ENCODE data around the gene GPR39.
"Not testable (repeated sequence)": the region's sequence is repeated elsewhere in the genome, so short reads cannot be mapped to it uniquely, and the experiment has no call there.

The GPR39 gene

GRCh38 chr2:132416723-132417395, at the start of gene GPR39:
Gene GPR39 (plus strand): TSS chr2:132416805.
- no peak for DNase-seq

GRCh38 chr2:132368191-132368590, 48.4 kb upstream of the GPR39 start:
- no peak for DNase-seq

DNA sequence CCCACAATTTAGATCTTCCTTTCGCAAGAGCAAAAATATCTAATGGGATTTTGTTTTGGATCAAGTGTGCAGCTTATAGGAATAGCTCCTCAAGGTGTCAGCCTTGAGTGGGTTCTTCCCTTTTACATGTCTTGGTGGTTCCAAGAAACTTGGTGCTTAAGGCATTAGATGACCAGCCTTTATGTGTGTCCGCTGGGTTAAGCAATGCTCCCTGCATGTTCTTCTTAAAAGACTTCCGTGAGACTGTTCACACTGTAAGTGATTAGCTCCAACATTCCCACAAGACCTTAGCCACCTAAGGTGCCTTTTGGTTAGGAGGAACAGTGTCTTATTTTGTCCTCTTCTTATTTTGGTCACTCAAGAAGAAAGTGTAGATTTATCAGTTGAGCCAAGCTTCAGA, 44.3 kb upstream of the GPR39 start:
- DNase-seq = no peak

GRCh38 chr2:132373391-132374135, 43.0 kb upstream of the GPR39 start:
- DNase-seq = no peak

DNA sequence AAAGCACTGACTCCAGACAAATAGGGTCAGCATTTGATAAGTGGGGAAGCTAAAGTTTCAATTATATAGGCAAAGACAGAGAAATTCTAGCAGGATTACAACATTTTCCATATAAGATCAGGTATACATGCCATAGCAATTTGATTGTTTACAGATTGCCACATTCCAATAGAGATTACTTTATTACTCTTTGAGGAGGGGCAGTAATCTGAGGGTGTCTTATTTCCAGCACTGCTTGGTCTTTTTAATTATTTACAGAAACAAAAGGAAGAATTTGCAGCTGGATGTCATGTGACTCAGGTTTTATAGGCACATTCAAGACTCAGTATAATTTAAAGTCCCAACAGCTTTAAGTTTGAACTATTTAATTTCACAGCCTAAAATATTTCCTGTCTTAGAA, 42.5 kb upstream of the GPR39 start:
- no peak for DNase-seq

- no peak for DNase-seq
Observed at GRCh38 chr2:132374551-132374950, 42.1 kb upstream of the GPR39 start.

DNA sequence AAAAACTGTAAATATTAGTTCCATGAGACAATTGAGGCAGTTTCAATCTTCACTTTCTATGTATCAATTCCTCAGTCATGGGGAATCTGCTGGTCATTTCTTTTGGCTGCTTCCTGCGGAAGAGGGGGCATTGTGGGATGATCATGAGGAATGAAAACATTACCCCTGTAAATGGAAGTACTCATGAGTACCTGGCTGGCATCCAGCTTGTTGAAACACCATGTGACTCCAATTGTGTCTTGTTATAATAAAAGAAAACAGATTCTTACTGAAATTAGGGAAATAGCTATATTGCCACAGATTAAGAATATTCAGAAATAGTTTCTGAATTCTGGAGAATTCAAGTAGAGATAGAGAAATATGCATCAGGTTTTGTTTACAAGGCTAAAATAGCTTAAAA, 41.6 kb upstream of the GPR39 start:
- peak; percentile 16 for DNase-seq

DNA sequence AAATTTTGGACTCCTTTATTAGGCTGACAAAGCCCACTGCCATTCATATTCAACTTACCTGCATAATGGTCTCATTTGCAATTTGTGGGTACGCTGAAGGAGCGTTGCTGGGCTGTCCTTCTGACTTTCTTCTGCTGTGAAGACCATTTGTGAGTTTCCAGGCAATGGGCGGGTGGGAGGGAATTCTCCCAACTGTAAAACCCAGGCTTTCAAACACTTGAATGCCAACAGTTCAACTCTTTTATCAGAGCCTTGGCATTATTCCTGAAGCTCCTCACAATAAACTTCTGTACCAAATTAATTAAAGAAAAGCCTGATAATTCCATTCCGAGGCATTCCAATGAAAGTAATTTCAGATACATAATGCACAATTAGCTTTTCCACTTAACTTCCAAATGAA, 35.2 kb upstream of the GPR39 start:
- no peak for DNase-seq

- no peak for DNase-seq
Observed at GRCh38 chr2:132383956-132384355, 32.6 kb upstream of the GPR39 start.

- no peak for DNase-seq
Observed at GRCh38 chr2:132384491-132385151, 32.0 kb upstream of the GPR39 start.

DNA sequence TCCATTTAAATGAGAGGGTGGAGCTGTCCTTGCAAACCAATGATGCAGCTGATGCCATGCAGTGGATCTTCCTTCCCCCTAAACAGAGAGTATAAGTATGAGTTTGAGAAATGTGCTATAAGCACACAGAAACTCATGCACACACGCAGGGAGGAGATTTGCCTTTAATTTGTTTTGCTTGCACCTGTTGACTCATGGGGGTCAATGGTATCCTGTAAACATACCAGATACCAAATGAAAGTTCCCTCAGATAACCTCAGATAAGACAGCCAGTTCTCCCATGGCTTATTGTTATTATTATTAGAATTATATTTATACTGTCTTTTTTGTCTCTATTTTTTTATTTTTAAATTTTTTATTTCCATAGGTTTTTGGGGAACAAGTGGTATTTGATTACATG, 29.5 kb upstream of the GPR39 start:
- no peak for DNase-seq

GRCh38 chr2:132390076-132390475, 26.5 kb upstream of the GPR39 start:
- DNase-seq = no peak

DNA sequence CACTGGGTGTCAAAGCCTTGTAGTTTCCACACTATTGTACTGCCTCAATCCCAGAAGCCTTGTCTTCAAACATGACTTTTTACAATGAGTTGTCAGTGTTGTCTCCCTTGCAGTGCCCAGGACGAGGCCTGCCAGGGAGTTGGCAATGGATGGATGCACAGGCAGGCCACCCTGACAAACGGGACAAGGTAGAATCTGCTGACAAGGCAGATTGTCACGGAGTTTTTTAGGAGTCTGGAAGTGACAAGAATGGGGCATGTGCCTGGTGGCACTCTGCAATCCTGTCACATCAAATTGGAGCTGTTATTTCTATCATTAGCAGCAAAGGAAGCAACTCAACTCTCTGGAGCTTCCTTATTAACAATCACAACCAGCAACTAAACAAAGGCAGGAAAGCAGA, 25.2 kb upstream of the GPR39 start:
- DNase-seq = no peak

GRCh38 chr2:132392221-132392620, 24.4 kb upstream of the GPR39 start:
- DNase-seq = no peak

- no peak for DNase-seq
Observed at GRCh38 chr2:132392879-132393278, 23.7 kb upstream of the GPR39 start.

DNA sequence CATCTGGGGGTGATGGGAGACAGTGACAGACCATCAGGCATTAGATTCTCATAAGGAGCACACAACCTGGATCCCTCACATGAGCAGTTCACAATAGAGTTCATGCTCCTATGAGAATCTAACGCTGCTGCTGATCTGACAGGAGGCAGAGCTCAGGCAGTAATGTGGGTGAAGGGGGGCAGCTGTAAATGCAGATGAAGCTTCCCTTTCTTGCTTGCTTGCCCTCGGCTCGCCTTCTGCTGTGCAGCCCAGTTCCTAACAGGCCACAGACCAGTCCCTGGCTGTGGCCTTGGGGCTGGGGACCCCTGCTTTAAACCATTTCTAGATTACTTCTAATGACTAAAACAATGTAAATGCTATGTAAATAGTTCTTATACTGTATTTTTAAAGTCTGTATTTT, 19.6 kb upstream of the GPR39 start:
- DNase-seq = not testable (repeated sequence)

DNA sequence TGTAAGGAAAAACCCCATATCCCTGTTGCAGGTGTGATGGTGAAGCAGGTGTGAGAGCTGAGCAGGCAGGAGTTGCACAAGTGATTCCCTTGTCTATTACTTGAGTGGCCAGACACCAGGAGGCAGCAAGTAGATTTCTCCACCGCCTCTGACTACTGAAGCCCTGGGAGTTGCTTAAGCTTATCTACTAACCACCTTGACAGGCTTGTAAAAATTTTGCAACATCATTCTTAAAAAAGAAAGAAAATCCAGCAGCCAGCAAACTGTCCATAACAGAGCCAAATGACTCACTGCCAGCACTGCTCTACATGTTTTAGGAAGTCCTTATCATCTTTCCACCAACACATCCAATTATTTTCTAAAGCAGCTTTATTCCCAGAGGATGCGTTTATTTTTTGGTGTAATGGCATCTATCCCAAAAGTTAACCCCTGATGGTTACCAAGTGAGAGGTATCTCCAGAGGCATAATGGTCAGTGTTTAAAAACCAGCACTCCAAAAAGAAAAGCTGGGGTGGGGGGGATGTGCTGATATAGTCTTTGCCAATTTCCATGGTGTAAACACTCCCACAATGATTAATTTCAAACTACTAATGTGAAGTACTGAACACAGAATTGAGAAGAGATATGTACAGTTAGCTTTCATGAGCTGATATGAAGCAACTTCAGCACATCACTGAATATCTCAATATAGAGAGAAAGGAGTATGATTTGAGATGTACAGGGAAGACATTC, 16.3 kb upstream of the GPR39 start:
- DNase-seq = no peak

DNA sequence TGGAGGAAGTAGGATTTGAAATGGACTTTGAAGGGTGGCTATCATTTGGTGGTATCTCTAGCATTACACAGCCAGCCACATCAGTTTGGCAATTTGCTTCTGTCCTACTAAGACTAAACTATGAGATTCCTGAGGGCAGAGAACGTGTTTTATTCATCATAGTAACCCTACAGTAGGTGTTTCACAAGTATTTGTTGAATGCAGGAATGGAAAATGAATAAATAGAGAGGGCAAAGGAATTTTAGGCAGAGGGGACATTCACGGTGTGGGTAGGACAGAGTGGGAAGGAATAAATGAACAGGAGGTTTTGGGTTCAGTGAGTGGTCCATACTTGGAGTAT, 15.7 kb upstream of the GPR39 start:
- no peak for DNase-seq

- DNase-seq = no peak
Observed at GRCh38 chr2:132401326-132401725, 15.3 kb upstream of the GPR39 start.

GRCh38 chr2:132403146-132403545, 13.5 kb upstream of the GPR39 start:
- DNase-seq = no peak

DNA sequence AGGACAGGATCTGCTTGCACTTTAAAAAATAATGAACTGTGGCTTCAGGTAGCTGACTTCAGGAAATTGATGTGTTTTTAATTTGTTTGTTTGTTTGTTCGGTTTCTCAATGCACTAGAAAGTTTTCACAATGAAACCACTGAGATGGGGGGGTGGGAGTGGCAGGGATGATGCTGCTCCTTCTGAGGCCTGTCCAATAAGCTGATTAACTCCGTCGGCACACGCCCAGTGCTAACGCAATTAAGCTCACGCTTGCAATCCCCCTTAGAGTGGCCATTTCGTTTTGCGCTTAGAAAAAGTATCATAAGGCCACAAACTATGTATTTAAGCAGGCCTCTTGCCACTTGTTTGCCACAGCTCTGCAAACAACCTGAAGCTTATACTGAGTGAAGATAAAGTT, 12.5 kb upstream of the GPR39 start:
- DNase-seq = no peak

GRCh38 chr2:132407784-132408183, 8.8 kb upstream of the GPR39 start:
- no peak for DNase-seq

- DNase-seq = no peak
Observed at GRCh38 chr2:132412021-132412420, 4.6 kb upstream of the GPR39 start.

GRCh38 chr2:132414081-132414480, 2.5 kb upstream of the GPR39 start:
- DNase-seq = no peak
